ENCODE results near the gene GBX1. TPM values are rescaled to one million over a fixed set of nuclear protein-coding genes. Genes with fewer than 3 reads are reported as not detected.

The GBX1 gene
- total and polyA plus RNA-seq, 4 donors: 1.3 to 7.3 (median 3.7) TPM

DNA sequence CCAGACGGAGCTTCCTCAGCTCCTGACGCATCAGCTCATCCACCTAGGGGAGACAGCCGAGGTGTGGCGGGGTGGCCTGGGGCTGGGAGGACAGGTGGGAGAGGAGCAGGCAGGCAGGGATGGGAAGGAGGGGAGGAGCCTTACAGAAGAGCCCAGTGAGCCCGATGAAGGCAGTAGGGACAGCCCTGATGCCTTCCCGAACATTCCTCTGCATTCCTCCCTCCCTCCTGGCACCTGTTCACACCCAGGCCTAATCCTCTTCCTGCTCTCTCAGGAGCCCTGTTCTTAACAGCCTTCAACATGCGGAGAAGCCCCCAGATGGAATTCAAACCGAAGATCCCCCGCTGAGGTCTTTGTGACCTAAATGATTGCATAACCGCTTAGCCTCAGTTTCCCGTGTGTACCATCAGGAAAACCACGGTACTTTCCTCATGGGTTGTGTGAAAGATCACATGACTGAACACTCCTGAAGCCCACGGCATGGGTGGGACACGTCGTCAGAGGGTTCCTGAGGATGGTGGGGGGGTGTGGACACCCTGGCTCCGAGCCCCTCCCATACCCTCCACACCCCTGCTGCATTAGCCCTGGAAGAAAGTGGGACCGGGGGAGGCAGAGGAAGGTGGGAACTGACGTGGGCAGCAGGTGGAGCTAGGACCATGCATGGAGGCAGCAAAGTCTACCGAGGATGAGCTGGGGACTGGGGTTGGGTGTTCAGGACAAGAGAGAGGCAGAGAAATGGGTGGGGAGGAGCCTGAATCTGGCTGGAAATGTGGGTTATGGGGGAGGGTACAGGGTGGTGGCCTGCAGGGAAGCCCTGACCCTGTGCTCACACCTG lies 28.3 kb upstream of the GBX1 start:
- H3K4me1 ChIP-seq (ENCODE audit: control insufficient read depth, insufficient read depth, low read length): peaks cover 22% of the 10 kb centered on the region
- no peaks in the 10 kb centered on the region for H3K9me3 ChIP-seq (ENCODE audit: control insufficient read depth, insufficient read depth, low read length)
- no peaks in the 10 kb centered on the region for H3K36me3 ChIP-seq (ENCODE audit: control insufficient read depth, insufficient read depth, low read length)
- no peak overlapping the region for H3K27ac ChIP-seq (ENCODE audit: low read depth, low read length)
- H3K27me3 ChIP-seq (ENCODE audit: control insufficient read depth, insufficient read depth, low read length): no peaks in the 10 kb centered on the region
- 71% methylated on average over 10 of the region's 19 CpGs for WGBS (ENCODE audit: insufficient coverage)
- no peak overlapping the region for H3K4me3 ChIP-seq (ENCODE audit: low read depth, low read length)
- no peak for DNase-seq (ENCODE audit: low read depth in 4 of 6, low spot score in 6 of 6)

DNA sequence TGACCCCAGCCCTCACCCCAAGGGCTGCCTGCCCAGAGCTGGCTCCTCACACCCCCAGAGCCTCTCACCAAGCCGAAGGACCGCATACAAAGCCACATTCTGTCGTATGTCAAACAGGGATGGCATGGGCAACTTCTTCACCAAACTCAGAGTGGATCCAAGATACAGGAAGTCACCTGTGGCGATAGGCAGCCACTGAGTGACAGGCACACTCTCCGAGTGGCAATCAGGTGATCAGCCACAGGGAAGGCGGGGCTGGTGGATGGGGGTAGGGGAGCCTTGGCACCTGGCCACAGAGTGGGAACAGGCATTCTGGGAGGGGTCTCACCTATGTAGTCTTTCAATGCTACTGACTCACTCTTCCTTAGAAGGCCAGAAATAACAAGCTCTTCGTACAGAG lies 26.7 kb upstream of the GBX1 start:
- Histone ChIP-seq H3K9me3 (ENCODE audit: control insufficient read depth, insufficient read depth, low read length) (no peaks in the 10 kb centered on the region), H3K4me3 (ENCODE audit: low read depth, low read length) (no peak overlapping the region), H3K4me1 (ENCODE audit: control insufficient read depth, insufficient read depth, low read length) (peaks cover 8% of the 10 kb centered on the region), H3K36me3 (ENCODE audit: control insufficient read depth, insufficient read depth, low read length) (no peaks in the 10 kb centered on the region), H3K27me3 (ENCODE audit: control insufficient read depth, insufficient read depth, low read length) (no peaks in the 10 kb centered on the region), H3K27ac (ENCODE audit: low read depth, low read length) (no peak overlapping the region)
- DNase-seq (ENCODE audit: low read depth in 4 of 6, low spot score in 6 of 6): no peak
- WGBS (ENCODE audit: insufficient coverage): 96% methylated on average over 4 of the region's 7 CpGs

DNA sequence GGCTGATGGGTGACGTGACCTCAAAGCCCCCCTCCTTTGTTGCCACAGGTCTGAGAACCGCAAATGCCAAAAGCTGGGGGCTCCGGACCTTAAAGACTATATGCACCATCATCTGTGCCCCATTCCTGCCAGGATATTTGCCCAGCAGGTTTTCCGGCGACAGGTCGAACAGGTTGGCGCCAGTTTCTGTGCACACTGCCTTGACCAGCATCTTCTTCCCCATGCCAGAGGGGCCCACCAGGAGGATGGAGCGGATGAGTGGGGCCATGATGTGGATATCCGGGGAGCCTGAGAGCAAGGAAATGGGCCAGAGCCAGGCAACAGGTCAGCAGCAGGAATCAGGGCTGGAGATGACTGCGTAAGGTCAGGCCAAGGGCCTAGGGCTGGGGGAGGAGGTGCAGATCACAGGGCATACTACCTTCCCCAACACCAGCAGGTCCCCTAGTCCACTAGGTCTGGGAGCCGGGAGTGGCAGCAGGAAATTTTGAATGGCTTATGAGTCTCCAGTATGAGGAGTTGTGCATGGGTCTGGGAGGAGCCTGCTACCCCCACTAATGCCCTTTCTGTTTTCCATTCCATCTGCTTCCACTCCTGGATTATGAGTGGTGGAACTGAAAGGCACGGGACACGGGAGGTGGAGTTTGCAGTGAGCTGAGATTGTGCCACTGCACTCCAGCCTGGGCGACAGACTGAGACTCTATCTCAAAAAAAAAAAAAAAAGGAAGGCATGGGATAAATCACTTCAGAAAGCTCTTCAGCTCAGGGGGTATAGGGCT lies 25.9 kb upstream of the GBX1 start:
- no peak overlapping the region for H3K4me3 ChIP-seq (ENCODE audit: low read depth, low read length)
- H3K4me1 ChIP-seq (ENCODE audit: control insufficient read depth, insufficient read depth, low read length): peaks cover under 1% of the 10 kb centered on the region
- H3K36me3 ChIP-seq (ENCODE audit: control insufficient read depth, insufficient read depth, low read length): no peaks in the 10 kb centered on the region
- WGBS (ENCODE audit: insufficient coverage): 96% methylated on average over 11 of the region's 14 CpGs
- H3K27me3 ChIP-seq (ENCODE audit: control insufficient read depth, insufficient read depth, low read length): no peaks in the 10 kb centered on the region
- no peak overlapping the region for H3K27ac ChIP-seq (ENCODE audit: low read depth, low read length)
- no peaks in the 10 kb centered on the region for H3K9me3 ChIP-seq (ENCODE audit: control insufficient read depth, insufficient read depth, low read length)
- no peak for DNase-seq (ENCODE audit: low read depth in 4 of 6, low spot score in 6 of 6)

DNA sequence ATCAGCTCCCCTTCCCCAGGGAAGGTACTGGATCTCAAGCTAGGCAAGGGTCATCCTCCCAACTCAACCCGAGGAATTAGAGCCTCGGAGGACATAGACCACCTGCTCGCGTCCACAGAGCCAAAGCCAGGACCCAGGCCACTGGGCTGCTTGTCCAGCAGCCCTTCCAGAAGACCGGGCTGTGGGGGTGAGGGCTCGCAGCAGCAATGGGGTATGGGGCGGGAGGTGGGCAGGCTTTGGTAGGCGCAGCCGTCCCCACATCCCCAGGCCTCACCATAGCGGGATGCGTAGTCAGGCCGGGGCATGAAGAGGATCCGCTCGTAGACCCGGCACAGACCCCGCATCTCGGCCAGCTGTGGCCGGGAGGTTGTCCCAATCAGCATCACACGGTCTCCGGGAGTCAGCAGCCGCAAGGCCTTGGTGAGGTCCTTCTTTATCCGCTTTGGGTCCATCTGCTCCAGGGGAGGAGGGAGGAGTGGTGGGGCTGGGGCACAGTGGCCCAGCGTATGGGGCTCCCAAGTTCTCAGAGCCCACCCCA lies 24.6 kb upstream of the GBX1 start:
- no peak for DNase-seq (ENCODE audit: low read depth in 4 of 6, low spot score in 6 of 6)
- Histone ChIP-seq H3K4me3 (ENCODE audit: low read depth, low read length) (no peak overlapping the region), H3K4me1 (ENCODE audit: control insufficient read depth, insufficient read depth, low read length) (peaks cover 2% of the 10 kb centered on the region), H3K27ac (ENCODE audit: low read depth, low read length) (no peak overlapping the region), H3K27me3 (ENCODE audit: control insufficient read depth, insufficient read depth, low read length) (no peaks in the 10 kb centered on the region), H3K36me3 (ENCODE audit: control insufficient read depth, insufficient read depth, low read length) (no peaks in the 10 kb centered on the region), H3K9me3 (ENCODE audit: control insufficient read depth, insufficient read depth, low read length) (no peaks in the 10 kb centered on the region)
- WGBS (ENCODE audit: insufficient coverage): 93% methylated on average over 19 of the region's 23 CpGs

DNA sequence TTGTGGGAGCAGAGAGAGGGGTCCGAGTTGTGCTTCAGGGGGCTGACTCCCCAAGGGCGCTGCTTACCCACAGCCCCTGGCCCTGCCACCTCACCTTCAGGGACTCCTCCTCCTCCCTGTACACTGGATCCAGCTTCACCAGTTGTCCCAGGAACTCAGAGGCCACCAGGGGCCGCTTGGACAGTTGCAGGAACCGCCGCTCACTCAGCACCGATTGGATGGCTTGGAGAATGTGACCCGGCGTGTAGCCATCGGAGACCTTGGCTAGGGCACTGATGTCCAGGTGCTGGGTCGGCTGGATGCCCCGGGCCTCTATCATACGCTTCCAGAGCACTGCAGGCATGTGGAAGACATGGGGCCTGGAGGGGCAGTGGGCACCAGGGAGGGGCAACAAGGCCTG lies 24.1 kb upstream of the GBX1 start:
- Histone ChIP-seq H3K4me3 (ENCODE audit: low read depth, low read length) (no peak overlapping the region), H3K36me3 (ENCODE audit: control insufficient read depth, insufficient read depth, low read length) (no peaks in the 10 kb centered on the region), H3K9me3 (ENCODE audit: control insufficient read depth, insufficient read depth, low read length) (no peaks in the 10 kb centered on the region), H3K4me1 (ENCODE audit: control insufficient read depth, insufficient read depth, low read length) (peaks cover 2% of the 10 kb centered on the region), H3K27me3 (ENCODE audit: control insufficient read depth, insufficient read depth, low read length) (no peaks in the 10 kb centered on the region), H3K27ac (ENCODE audit: low read depth, low read length) (no peak overlapping the region)
- WGBS (ENCODE audit: insufficient coverage): 86% methylated on average over 10 of the region's 12 CpGs
- no peak for DNase-seq (ENCODE audit: low read depth in 4 of 6, low spot score in 6 of 6)

DNA sequence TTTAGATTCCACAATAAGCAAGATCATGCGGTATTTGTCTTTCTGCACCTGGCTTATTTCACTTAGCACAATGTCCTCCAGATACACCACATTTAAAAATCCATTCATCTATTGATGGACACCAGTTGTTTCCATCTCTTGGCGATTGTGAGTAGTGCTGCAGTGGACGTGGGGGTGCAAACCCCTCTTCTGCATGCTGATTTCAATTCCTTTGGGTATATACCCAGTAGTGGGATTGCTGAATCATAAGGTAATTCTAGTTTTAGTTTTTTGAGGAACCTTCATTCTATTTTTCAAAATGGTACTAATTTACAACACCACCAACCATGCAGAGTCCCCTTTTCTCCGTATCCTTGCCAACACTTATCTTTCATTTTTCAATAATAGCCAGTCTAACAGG lies 21.5 kb upstream of the GBX1 start:
- peaks cover 2% of the 10 kb centered on the region for H3K4me1 ChIP-seq (ENCODE audit: control insufficient read depth, insufficient read depth, low read length)
- no peak for DNase-seq (ENCODE audit: low read depth in 4 of 6, low spot score in 6 of 6)
- 88% methylated on average over 1 of the region's 4 CpGs for WGBS (ENCODE audit: insufficient coverage)

DNA sequence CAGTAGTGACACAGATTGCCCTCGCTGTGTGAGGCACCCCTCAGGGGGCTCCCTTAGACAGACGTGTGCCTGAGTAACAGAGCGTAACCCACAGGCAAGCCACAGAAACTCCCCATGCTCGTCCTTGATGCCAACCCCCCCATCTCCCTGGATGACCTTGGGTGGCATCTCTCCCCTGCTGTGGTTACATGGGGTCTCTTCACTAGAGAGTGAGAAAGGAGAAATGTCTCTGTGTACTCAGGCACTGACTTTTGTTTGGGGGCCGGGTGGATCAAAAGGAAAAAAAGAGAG lies 20.7 kb upstream of the GBX1 start:
- WGBS (ENCODE audit: insufficient coverage): 38% methylated on average over 2 of the region's 5 CpGs
- no peak overlapping the region for H3K4me3 ChIP-seq (ENCODE audit: low read depth, low read length)
- no peak overlapping the region for H3K27ac ChIP-seq (ENCODE audit: low read depth, low read length)
- H3K36me3 ChIP-seq (ENCODE audit: control insufficient read depth, insufficient read depth, low read length): no peaks in the 10 kb centered on the region
- H3K9me3 ChIP-seq (ENCODE audit: control insufficient read depth, insufficient read depth, low read length): no peaks in the 10 kb centered on the region
- H3K4me1 ChIP-seq (ENCODE audit: control insufficient read depth, insufficient read depth, low read length): peaks cover 2% of the 10 kb centered on the region
- no peak for DNase-seq (ENCODE audit: low read depth in 4 of 6, low spot score in 6 of 6)
- H3K27me3 ChIP-seq (ENCODE audit: control insufficient read depth, insufficient read depth, low read length): no peaks in the 10 kb centered on the region

More for the DNA sequence above, 21.5 kb upstream of the GBX1 start:
- H3K9me3 ChIP-seq (ENCODE audit: control insufficient read depth, insufficient read depth, low read length): no peaks in the 10 kb centered on the region
- H3K4me3 ChIP-seq (ENCODE audit: low read depth, low read length): no peak overlapping the region
- no peaks in the 10 kb centered on the region for H3K36me3 ChIP-seq (ENCODE audit: control insufficient read depth, insufficient read depth, low read length)
- no peak overlapping the region for H3K27ac ChIP-seq (ENCODE audit: low read depth, low read length)
- H3K27me3 ChIP-seq (ENCODE audit: control insufficient read depth, insufficient read depth, low read length): no peaks in the 10 kb centered on the region

DNA sequence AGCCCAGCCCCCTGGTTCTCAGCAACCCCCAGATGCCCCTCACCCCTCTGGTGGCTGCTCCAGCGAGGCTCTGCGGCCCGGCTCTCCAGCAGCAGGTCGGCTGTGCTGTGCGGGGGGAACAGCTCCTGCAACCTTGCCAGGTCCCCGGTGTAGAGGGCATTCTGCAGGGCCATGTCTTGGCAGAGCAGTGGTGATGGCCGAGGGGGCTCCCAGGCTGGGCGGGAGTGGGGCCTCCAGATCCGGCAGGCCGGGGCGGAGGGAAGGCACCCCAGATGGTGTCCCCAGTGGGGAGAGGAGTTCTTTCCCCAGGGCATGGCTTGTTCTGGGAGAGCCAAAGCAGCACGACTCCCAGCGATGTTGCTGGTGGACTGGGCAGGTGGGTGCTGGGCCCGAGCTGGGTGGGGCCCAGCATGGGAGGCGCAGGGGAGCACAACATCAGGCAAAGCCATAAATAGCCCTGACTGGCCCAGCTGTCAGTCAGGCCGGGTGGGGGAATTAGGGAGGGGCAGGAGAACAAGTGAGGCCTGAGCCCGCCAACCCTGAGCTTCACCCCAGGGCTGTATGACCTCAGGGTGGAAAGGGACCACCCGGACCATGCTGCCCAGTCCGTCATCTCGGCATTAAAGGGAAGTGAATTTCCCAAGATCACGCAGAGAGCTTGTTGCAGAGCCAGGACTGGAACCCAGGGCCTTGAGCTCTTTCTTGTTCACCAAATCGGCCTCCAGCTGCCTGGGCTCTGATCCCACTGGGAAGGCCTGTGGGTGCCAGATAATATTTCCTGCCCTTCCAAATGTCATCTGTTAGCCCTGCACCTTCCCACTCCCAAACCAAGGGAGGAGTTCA lies 20.1 kb upstream of the GBX1 start:
- 69% methylated on average over 22 of the region's 22 CpGs for WGBS (ENCODE audit: insufficient coverage)
- no peak overlapping the region for H3K27ac ChIP-seq (ENCODE audit: low read depth, low read length)

GRCh38 chr7:151186640-151187408 lies 19.3 kb upstream of the GBX1 start, which contains the start of gene ASB10:
Gene ASB10 (minus strand): TSS chr7:151187250. CDS start chr7:151187130, 120 bp downstream.
- no peak for DNase-seq (ENCODE audit: low read depth in 4 of 6, low spot score in 6 of 6)
- Histone ChIP-seq H3K9me3 (ENCODE audit: control insufficient read depth, insufficient read depth, low read length) (no peaks in the 10 kb centered on the region), H3K4me1 (ENCODE audit: control insufficient read depth, insufficient read depth, low read length) (peaks cover 2% of the 10 kb centered on the region), H3K27me3 (ENCODE audit: control insufficient read depth, insufficient read depth, low read length) (no peaks in the 10 kb centered on the region), H3K4me3 (ENCODE audit: low read depth, low read length) (no peak within 1 kb of the TSS), H3K27ac (ENCODE audit: low read depth, low read length) (no peak within 1 kb of the TSS), H3K36me3 (ENCODE audit: control insufficient read depth, insufficient read depth, low read length) (no peaks in the 10 kb centered on the region)
- 74% methylated on average over 21 of the region's 22 CpGs for WGBS (ENCODE audit: insufficient coverage)

More for the DNA sequence above, 20.1 kb upstream of the GBX1 start:
- no peaks in the 10 kb centered on the region for H3K27me3 ChIP-seq (ENCODE audit: control insufficient read depth, insufficient read depth, low read length)
- H3K4me1 ChIP-seq (ENCODE audit: control insufficient read depth, insufficient read depth, low read length): peaks cover 2% of the 10 kb centered on the region
- no peaks in the 10 kb centered on the region for H3K9me3 ChIP-seq (ENCODE audit: control insufficient read depth, insufficient read depth, low read length)
- no peak for DNase-seq (ENCODE audit: low read depth in 4 of 6, low spot score in 6 of 6)
- H3K4me3 ChIP-seq (ENCODE audit: low read depth, low read length): no peak overlapping the region
- H3K36me3 ChIP-seq (ENCODE audit: control insufficient read depth, insufficient read depth, low read length): no peaks in the 10 kb centered on the region

Data from spinal cord (tissue), 10 donors.